ENCODE results near the gene PELI2. TPM values are rescaled to one million over a fixed set of nuclear protein-coding genes. Genes with fewer than 3 reads are reported as not detected.

Gene PELI2
- total and polyA plus RNA-seq, 3 donors from 2014 or later, result 14.5 to 32.5 (median 27.6) TPM

GRCh38 chr14:56131865-56132833, 13.9 kb downstream of the PELI2 start:
- TF ChIP-seq POLR2A (IDR thresholded peaks at IDR 0.05) (no peak), CTCF (IDR thresholded peaks at IDR 0.05) (no peak)
- WGBS, 2 donors, result 63 to 67% methylated on average over 14 of the region's 14 CpGs
- no peak for DNase-seq
- H3K36me3 ChIP-seq (ENCODE audit: low read depth, missing control alignments), result no peaks in the 10 kb centered on the region
- intact Hi-C loops (cut with DNase I; ENCODE audit: low total_unique reads), result no loop called here
- H3K9me3 ChIP-seq, result no peaks in the 10 kb centered on the region
- no peaks in the 10 kb centered on the region for H3K27me3 ChIP-seq
- peaks cover 32% of the 10 kb centered on the region for H3K4me1 ChIP-seq
- H3K27ac ChIP-seq, result peak overlapping the region; percentile 15 to 41
- no peak overlapping the region for H3K4me3 ChIP-seq

GRCh38 chr14:56133547-56133946, 15.3 kb downstream of the PELI2 start:
- H3K4me1 ChIP-seq, result peaks cover 32% of the 10 kb centered on the region
- no peak overlapping the region for H3K27ac ChIP-seq

GRCh38 chr14:56135001-56135400, 16.8 kb downstream of the PELI2 start:
- Histone ChIP-seq H3K9me3 (no peaks in the 10 kb centered on the region), H3K4me1 (peaks cover 22% of the 10 kb centered on the region), H3K4me3 (no peak overlapping the region), H3K27ac (no peak overlapping the region), H3K27me3 (no peaks in the 10 kb centered on the region), H3K36me3 (ENCODE audit: low read depth, missing control alignments) (no peaks in the 10 kb centered on the region)
- intact Hi-C loops (cut with DNase I; ENCODE audit: low total_unique reads), result no loop called here
- peak; percentile 46 for DNase-seq
- 78 to 84% methylated on average over 5 of the region's 5 CpGs for WGBS, 2 donors
- TF ChIP-seq CTCF (IDR thresholded peaks at IDR 0.05), result no peak
- TF ChIP-seq POLR2A (IDR thresholded peaks at IDR 0.05), result no peak

More at GRCh38 chr14:56133547-56133946, 15.3 kb downstream of the PELI2 start:
- Histone ChIP-seq H3K27me3 (no peaks in the 10 kb centered on the region), H3K36me3 (ENCODE audit: low read depth, missing control alignments) (no peaks in the 10 kb centered on the region), H3K9me3 (no peaks in the 10 kb centered on the region), H3K4me3 (no peak overlapping the region)
- no peak for DNase-seq
- 58 to 67% methylated on average over 4 of the region's 4 CpGs for WGBS, 2 donors
- TF ChIP-seq POLR2A (IDR thresholded peaks at IDR 0.05), result no peak
- no peak for TF ChIP-seq CTCF (IDR thresholded peaks at IDR 0.05)
- intact Hi-C loops (cut with DNase I; ENCODE audit: low total_unique reads), result no loop called here

- 74 to 87% methylated on average over 1 of the region's 1 CpG for WGBS, 2 donors
- intact Hi-C loops (cut with DNase I; ENCODE audit: low total_unique reads), result no loop called here
- H3K36me3 ChIP-seq (ENCODE audit: low read depth, missing control alignments), result no peaks in the 10 kb centered on the region
- no peak overlapping the region for H3K4me3 ChIP-seq
- no peaks in the 10 kb centered on the region for H3K9me3 ChIP-seq
- DNase-seq, result no peak
- H3K27me3 ChIP-seq, result no peaks in the 10 kb centered on the region
- peaks cover 22% of the 10 kb centered on the region for H3K4me1 ChIP-seq
- TF ChIP-seq CTCF (IDR thresholded peaks at IDR 0.05) (no peak), POLR2A (IDR thresholded peaks at IDR 0.05) (no peak)
- H3K27ac ChIP-seq, result no peak overlapping the region
Measured at GRCh38 chr14:56135668-56136067, 17.5 kb downstream of the PELI2 start.

Data from testis (tissue), 3 donors.